ENCODE results near the gene FAM168B.

The FAM168B gene

DNA sequence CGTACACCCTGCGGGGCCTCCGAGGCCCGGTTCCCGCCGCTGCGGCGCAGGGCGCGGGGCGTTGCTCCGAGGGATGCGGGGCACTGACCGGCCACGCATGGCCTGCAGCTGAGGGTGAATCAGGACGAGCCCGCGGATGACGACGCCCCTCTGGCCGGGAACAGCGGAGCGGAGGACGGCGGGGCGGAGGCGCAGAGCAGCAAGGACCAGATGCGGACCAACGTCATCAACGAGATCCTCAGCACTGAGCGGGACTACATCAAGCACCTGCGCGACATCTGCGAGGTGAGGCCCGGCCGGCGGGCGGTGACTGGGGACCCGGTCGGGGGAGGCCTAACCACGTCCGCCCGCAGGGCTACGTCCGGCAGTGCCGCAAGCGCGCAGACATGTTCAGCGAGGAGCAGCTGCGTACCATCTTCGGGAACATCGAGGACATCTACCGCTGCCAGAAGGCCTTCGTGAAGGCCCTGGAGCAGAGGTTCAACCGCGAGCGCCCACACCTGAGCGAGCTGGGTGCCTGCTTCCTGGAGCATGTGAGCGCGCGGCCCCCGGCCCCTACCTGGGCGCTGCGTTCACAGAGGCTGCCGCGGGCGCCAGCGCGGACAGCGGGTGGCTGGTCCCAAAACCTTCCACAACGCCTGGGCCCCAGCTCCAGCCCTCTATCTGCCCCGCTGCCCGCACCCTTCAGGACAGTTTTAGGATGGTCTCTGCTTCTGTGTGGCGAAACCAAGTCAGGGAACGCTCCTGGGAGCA lies 53.2 kb downstream of the FAM168B start:
- no peak for DNase-seq

DNA sequence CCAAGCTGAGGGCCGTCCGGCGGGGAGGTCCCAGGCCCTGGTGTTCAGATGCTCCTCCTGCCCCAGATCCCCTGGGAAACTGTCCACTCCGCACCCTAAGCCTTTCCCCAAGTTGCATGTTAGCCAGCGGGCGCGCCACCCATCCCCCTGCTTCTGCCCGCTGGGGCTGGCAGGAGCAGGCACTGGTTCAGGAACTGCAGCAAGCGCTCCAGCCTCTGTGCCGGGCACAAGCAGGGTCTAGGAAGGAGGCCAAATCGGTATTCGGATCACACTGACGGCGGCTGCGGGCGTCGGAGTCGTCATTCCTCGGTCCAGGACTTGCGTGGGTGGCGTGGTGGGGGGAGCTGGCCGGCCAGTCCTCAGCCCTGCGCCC lies 53.7 kb downstream of the FAM168B start:
- DNase-seq = peak in 8 of 14 donors; percentile 13 to 69 (median 38)

DNA sequence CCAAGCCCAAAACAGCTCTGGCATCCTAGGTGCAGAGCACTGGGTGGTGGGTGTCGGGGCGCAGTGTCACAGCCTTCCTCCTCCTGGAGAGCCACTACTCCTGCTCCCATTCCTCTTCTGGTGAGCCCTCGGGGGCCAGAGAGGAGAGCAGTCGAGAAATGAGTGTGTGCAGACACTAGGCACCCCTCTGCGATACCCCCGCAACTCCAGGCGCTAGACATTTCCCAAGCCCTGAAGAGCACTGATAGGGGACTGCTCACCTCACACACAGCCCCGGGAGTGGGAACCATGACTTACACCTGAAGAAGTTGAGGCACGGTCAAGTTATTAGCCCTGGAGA lies 54.2 kb downstream of the FAM168B start:
- no peak for DNase-seq

GRCh38 chr2:131038258-131039100 lies 54.8 kb downstream of the FAM168B start:
- DNase-seq = no peak

- no peak for DNase-seq
Observed at GRCh38 chr2:131037398-131038257, 55.6 kb downstream of the FAM168B start.

DNA sequence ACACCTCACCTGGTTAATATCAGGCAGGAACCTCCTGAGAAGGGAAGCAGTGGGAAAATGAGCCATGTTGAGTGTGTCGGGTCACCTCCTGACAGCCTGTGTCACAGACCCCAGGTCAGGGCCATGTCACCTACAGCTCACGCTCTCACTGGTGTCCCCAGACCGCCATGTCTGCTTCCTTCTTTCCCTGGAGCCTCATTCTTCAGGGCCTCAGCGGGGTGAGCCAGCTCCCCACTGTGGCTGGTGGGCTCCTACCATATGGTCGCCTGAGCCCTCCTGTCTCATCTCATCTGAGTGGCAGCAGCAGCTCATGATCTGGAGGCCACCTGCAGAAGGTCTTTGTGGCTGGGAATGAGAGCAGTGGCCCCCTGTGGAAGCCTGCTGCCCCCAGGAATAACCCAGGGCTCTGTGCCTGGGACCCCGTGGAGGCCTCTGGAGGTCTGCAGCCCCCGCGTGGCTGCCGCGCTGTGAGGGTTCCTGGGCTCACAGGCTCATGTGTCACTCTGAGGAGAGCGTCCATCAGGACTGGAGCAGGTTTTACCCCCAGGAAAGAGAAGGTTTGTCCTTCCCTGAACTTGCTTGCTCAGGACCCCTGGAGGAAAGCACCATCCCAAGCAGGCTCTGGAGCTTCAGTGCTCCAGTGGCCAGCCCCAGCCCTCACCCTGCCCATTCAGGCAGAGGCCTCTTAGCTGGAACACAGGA lies 56.4 kb downstream of the FAM168B start:
- DNase-seq = no peak

GRCh38 chr2:131036269-131036668 lies 57.0 kb downstream of the FAM168B start:
- no peak for DNase-seq

DNA sequence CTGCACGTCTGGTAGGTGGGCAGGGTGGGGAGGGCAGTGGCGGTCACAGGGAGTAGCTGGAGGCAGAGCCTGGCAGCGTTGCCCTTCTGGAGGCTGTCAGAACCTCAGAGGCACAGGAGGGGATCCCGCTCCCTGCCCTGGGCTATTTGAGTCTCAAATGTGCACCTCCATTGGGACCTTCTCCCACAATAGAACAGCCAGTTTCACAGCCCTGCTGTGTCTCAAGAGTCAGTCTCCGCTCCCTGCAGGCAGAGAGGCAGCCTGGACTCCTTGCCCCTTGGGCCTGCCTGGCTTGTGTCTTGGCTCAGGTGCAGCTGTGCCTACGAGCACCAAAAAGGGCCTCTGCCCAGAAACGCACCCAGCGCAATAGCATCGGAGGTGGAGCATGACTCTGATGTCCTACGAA lies 57.4 kb downstream of the FAM168B start:
- no peak for DNase-seq

DNA sequence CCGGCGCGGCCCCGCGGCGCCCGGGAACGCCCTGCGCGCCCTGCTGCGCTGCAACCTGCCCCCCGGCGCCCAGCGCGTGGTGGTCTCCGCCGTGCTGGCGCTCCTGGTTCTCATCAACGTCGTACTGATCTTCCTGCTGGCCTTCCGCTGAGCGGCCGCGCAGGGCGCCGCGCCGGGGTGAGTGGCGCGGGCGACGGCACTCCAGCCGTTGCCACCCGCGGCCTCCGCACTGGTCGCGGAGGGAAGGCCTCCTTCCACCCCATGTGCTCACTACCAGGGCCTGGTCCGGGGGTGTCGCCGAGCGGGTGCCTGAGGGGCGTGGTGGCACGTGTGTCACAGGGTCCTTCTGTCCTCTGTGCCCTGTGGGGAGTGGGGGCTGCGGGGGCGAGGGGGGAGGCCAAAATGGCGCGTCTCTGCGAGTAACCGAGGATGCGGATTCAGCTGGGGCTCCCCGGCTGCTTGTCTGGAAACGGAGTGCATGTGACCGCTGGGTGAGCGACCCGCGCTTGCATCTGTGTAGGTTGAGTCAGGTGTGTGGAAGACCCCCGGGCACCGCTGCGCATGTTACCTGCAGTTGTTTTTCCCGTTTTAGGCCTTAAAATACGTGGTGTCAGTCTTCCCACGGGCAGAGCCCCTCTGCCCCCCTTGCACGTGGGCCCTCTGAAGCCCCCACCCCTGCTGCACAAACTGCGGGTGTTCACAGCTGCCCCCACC lies 58.0 kb downstream of the FAM168B start:
- no peak for DNase-seq

DNA sequence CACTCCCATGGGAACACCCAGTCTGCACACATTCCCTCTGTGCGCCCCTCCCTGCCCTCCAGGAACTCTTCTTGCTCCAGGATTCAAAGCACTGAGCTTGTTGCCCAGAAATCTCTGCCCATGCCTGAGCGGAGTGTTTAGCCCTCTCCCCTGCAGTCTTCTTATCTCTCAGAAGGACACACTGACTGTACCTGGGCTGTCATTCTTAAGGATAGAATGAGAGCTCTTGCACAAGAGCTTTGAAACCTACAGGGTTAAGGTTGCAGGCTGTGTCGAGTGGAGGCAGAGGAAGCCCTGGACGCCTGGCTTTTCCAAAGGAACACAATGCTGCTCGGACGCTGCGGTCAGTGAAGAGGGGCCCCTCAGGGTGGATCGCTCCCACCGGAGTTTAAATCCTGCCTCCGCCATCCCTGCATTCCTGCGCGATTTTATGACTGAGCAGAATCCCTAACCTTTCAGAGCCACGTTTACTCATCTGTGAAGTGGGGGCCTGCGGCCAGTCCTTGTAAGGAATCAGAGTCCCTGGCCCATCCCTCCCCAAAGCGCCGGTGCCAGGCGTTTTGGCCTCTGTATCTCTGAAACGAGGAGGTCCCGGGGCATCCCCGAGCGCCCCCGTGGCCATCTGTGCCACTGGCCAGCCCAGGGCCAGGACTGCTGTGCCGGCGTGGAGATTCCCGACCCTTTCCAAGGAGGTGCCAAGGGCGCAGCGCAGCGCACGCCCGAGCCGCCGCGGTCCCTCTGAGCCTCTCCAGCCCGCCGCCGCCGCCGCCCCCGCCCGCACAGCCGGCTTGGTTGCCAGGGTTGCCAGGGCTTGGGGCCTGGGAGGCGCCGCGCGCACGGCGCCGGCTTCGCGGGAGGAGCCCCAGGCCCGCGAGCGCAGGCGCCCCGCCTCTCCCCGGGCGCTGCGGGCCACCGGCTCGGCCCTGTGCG lies 58.9 kb downstream of the FAM168B start:
- DNase-seq = peak in 6 of 14 donors; percentile 12 to 73 (median 41)

GRCh38 chr2:131033786-131034121 lies 59.5 kb downstream of the FAM168B start:
- no peak for DNase-seq

GRCh38 chr2:131032393-131032836 lies 60.8 kb downstream of the FAM168B start:
- no peak for DNase-seq

GRCh38 chr2:131031875-131032274 lies 61.4 kb downstream of the FAM168B start:
- no peak for DNase-seq

- no peak for DNase-seq
Observed at GRCh38 chr2:131031431-131031841, 61.8 kb downstream of the FAM168B start.

DNA sequence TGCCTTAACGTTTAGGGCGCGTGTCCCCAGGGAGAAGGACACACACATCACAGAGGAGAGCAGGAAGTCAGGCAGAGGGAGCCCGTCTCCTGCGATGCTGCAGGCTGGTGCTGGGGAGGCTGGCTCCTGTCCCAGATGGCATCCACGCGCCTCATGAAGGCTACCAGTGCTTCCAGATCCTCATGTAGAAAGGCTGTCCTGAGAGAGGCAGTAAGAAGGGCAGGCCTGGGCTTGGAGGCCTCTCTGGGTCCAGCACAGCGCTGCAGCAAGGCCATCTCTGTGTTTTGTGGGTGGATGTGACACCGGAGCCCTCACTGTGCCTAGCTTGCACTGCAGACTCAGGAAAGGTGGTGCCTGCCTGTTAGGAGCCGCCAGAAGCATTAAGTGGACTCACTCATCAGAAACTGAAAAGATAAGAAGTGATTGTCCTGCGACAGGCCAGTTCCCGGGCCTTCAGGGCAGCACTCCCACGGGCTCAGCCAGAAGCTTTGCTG lies 62.7 kb downstream of the FAM168B start:
- peak in 11 of 14 donors; percentile 23 to 79 (median 63) for DNase-seq

- no peak for DNase-seq
Observed at GRCh38 chr2:131029812-131030211, 63.4 kb downstream of the FAM168B start.

DNA sequence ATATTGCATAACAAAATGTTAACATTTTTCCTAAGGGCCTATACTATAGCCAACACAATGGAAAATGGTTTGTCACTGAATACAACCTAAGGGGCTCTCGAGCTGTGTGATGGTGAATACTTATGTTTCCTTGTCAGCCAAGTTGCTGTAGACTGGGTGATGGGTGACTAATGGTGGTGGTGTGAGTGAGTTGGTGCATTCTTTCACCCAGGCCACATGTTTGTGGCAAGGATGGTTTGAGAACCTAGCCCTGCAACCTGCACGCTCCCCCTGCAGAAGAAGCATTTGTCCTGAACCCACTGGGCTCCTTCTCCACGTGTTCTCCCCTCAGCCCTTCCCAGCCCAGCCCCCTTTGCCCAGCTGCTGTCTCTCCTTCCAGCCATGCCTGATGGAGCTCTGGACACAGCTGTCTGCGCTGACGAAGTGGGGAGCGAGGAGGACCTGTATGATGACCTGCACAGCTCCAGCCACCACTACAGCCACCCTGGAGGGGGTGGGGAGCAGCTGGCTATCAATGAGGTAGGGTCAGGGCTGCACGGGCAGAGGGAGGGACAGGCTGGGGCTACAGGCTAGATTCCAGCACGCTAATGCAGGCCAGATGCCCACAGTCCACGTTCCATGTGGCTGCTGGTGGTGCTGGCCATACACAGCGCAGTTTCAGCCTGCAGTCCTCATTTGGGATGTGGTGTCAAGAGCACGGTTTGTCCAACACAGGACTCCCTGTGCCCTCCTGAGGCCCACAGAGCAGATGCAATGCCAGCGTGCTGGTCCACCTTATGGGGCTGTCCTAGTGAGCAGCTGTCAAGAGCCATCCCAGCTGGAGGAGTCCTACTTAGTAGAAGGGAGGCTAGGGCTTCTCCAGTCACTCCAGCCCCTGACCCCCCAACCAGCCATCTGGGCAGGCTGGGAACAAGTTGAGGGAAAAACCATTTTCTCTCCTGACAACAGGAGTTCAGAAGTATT lies 65.4 kb downstream of the FAM168B start:
- DNase-seq = no peak

DNA sequence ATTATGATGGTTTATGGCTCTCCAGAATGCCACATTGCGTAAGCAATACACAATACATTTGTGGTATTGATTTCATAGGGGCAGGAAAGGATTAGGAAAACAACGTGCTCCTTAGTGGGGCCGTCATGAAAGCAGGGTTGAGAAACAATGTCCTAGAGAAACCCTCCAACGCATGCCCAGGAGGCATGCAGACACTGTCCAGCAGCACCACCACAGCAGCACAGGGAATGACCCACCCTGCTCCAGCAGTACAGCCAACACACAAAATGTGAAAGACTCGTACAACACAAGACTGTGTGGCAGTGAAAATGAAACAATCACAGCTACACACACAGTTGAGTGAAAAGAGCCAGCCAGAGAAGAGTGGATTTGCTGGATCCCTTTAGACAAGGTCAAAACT lies 66.3 kb downstream of the FAM168B start:
- no peak for DNase-seq

- DNase-seq = no peak
Observed at GRCh38 chr2:131023758-131024157, 69.5 kb downstream of the FAM168B start.
